Measurements from ENCODE around the gene DKC1. TPM values are rescaled to one million over a fixed set of nuclear protein-coding genes. Genes with fewer than 3 reads are reported as not detected.

Gene DKC1
- total RNA-seq, 1 donor from 2014 or later, result 62.7 TPM

- Mint-ChIP-seq H3K36me3 (no peaks in the 10 kb centered on the region), H3K4me3 (no peak overlapping the region), H3K9me3 (no peaks in the 10 kb centered on the region), H3K4me1 (ENCODE audit: unreplicated experiment) (no peaks in the 10 kb centered on the region), H3K27me3 (peaks cover 8% of the 10 kb centered on the region), H3K27ac (no peak overlapping the region)
- DNase-seq (ENCODE audit: extremely low spot score, unreplicated experiment), result no peak
- TF ChIP-seq CTCF (conservative IDR thresholded peaks at IDR 0.05), result no peak
Observed at GRCh38 chrX:154737136-154737535, 25.5 kb upstream of the DKC1 start.

GRCh38 chrX:154738011-154738738, 24.5 kb upstream of the DKC1 start:
- peaks cover 11% of the 10 kb centered on the region for H3K27me3 Mint-ChIP-seq
- no peaks in the 10 kb centered on the region for H3K4me1 Mint-ChIP-seq (ENCODE audit: unreplicated experiment)
- H3K27ac Mint-ChIP-seq, result no peak overlapping the region
- DNase-seq (ENCODE audit: extremely low spot score, unreplicated experiment), result no peak
- no peak for TF ChIP-seq CTCF (conservative IDR thresholded peaks at IDR 0.05)
- peaks cover 3% of the 10 kb centered on the region for H3K9me3 Mint-ChIP-seq
- H3K36me3 Mint-ChIP-seq, result no peaks in the 10 kb centered on the region
- no peak overlapping the region for H3K4me3 Mint-ChIP-seq

- Mint-ChIP-seq H3K4me1 (ENCODE audit: unreplicated experiment) (no peaks in the 10 kb centered on the region), H3K4me3 (no peak overlapping the region), H3K9me3 (peaks cover 3% of the 10 kb centered on the region), H3K27me3 (peaks cover 11% of the 10 kb centered on the region), H3K27ac (no peak overlapping the region), H3K36me3 (no peaks in the 10 kb centered on the region)
- DNase-seq (ENCODE audit: extremely low spot score, unreplicated experiment), result no peak
- no peak for TF ChIP-seq CTCF (conservative IDR thresholded peaks at IDR 0.05)
Observed at GRCh38 chrX:154739952-154740465, 22.7 kb upstream of the DKC1 start.

- peaks cover 3% of the 10 kb centered on the region for H3K9me3 Mint-ChIP-seq
- H3K4me3 Mint-ChIP-seq, result no peak overlapping the region
Observed at GRCh38 chrX:154742613-154743012, 20.1 kb upstream of the DKC1 start.

GRCh38 chrX:154748712-154749339, 13.8 kb upstream of the DKC1 start:
- Mint-ChIP-seq H3K4me3 (no peak overlapping the region), H3K9me3 (peaks cover 4% of the 10 kb centered on the region), H3K27me3 (peaks cover 47% of the 10 kb centered on the region), H3K27ac (no peak overlapping the region), H3K4me1 (ENCODE audit: unreplicated experiment) (no peaks in the 10 kb centered on the region), H3K36me3 (no peaks in the 10 kb centered on the region)
- peak; percentile 81 for TF ChIP-seq CTCF (conservative IDR thresholded peaks at IDR 0.05)
- DNase-seq (ENCODE audit: extremely low spot score, unreplicated experiment), result no peak

More at GRCh38 chrX:154742613-154743012, 20.1 kb upstream of the DKC1 start:
- no peak overlapping the region for H3K27ac Mint-ChIP-seq
- DNase-seq (ENCODE audit: extremely low spot score, unreplicated experiment), result no peak
- no peaks in the 10 kb centered on the region for H3K4me1 Mint-ChIP-seq (ENCODE audit: unreplicated experiment)
- peaks cover 7% of the 10 kb centered on the region for H3K27me3 Mint-ChIP-seq
- no peak for TF ChIP-seq CTCF (conservative IDR thresholded peaks at IDR 0.05)
- H3K36me3 Mint-ChIP-seq, result no peaks in the 10 kb centered on the region
